GM12891 (cell line): Measurements from ENCODE around the gene MYL3.

Experiments
- DNase-seq: peaks from one replicate; pipeline ENCODE4 v3.0.0; 2011; ENCODE audit warnings: low spot score; ENCODE audit not compliant: insufficient read length
- FAIRE-seq: peaks from 2 replicates; lab custom pipeline; 2011; peaks lifted over from hg19 to GRCh38; lab: Jason Lieb, UNC
- PAX5 ChIP-seq: IDR thresholded peaks from 2 replicates; pipeline ENCODE4 v1.6.1; 2011; ENCODE audit warnings: low read length, moderate library complexity, mild to moderate bottlenecking; ENCODE audit not compliant: insufficient read depth, severe bottlenecking
- POLR2A ChIP-seq: IDR thresholded peaks from 2 replicates; pipeline ENCODE4 v1.6.1; 2011; ENCODE audit warnings: low read depth, low read length, control low read depth
- POLR2AphosphoS5 ChIP-seq: IDR thresholded peaks from 2 replicates; pipeline ENCODE4 v1.6.1; 2011; ENCODE audit warnings: low read depth, low read length, control low read depth
- POU2F2 ChIP-seq: IDR thresholded peaks from 2 replicates; pipeline ENCODE4 v1.6.1; 2011; ENCODE audit warnings: low read depth, mild to moderate bottlenecking, control low read depth, low read length, moderate library complexity
- SPI1 ChIP-seq: IDR thresholded peaks from 2 replicates; pipeline ENCODE4 v1.6.1; 2011; ENCODE audit warnings: low read depth, low read length, control low read depth
- TAF1 ChIP-seq: IDR thresholded peaks from 2 replicates; pipeline ENCODE4 v1.6.1; 2011; ENCODE audit warnings: low read depth, low read length, control low read depth

MYL3 gene

DNA sequence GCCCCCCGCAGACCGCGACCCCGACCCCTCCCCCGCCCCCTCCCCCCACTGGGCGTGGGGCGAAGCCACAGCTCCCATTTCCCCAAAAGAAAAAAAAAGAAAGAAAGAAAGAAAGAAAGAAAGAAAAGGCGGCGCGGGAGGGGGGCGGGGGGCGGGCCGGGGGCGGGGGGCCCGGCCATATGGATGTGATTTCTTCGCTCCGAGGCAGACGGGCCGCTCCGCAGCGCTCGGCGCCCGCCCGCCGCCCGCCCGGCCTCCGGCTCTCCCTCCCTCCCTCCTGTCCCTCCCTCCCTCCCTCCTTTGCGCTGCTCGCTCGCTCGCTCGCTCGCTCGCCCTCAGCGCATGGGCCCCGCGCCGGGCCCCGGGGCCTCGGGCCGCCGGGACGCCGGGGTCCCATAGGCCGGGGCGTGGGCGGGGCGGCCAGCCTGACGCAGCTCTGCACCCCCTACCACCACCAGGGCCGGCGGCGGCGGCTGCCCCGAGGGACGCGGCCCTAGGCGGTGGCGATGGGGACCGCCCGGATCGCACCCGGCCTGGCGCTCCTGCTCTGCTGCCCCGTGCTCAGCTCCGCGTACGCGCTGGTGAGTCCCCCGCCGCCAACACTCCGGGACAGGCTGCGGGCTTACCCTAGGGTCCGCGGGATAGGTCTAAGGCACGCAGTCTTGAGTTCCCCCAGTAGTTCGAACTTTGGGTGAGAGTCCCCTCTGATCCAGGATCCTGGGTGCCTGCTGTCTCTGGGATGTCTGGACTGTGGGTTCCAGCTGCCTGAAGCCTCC is 20.0 kb upstream of the MYL3 start:
- peak; percentile 63 for DNase-seq

DNA sequence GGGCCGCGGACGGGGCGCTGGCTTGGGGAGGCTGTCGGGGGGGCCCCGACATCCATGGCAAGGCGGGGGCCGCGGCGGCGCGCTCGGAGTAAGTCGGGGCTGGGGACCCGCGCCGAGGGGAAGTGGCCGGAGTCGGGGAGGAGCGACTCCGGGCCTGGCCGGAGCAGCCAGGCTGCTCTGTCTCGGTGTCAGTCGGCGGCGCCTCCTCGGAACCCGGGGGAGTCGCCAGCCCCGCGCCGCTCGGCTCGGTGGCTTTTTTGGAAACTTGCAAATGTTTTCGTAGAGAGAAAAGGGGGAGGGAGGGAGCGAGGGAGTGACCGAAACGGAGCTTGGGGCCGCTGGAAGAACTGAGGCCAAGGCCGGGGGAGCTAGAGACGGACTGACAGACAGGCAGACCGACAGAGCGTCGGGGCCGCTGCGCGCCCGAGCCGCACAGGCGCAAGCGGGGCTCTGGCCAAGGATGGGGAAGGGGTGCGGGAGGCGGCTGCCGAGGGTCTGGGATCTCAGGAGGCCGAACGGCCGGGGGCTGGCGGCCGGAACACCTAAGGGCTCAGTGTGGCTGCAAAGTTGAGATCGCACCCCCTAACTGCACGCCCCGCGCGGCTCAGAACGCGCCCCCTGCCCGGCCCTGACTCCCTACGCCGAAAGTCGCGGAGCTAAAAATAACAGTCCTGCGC is 19.3 kb upstream of the MYL3 start:
- FAIRE-seq (peak; percentile 40), DNase-seq (peak; percentile 56)
- no peak for TF ChIP-seq POLR2A
- no peak for TF ChIP-seq SPI1
- no peak for TF ChIP-seq TAF1
- no peak for TF ChIP-seq POLR2AphosphoS5
- TF ChIP-seq POU2F2: no peak
- TF ChIP-seq PAX5: no peak

More for the DNA sequence above, 20.0 kb upstream of the MYL3 start:
- FAIRE-seq: no peak
- TF ChIP-seq TAF1 (no peak), POLR2A (no peak), POLR2AphosphoS5 (no peak), SPI1 (no peak), POU2F2 (no peak), PAX5 (no peak)

DNA sequence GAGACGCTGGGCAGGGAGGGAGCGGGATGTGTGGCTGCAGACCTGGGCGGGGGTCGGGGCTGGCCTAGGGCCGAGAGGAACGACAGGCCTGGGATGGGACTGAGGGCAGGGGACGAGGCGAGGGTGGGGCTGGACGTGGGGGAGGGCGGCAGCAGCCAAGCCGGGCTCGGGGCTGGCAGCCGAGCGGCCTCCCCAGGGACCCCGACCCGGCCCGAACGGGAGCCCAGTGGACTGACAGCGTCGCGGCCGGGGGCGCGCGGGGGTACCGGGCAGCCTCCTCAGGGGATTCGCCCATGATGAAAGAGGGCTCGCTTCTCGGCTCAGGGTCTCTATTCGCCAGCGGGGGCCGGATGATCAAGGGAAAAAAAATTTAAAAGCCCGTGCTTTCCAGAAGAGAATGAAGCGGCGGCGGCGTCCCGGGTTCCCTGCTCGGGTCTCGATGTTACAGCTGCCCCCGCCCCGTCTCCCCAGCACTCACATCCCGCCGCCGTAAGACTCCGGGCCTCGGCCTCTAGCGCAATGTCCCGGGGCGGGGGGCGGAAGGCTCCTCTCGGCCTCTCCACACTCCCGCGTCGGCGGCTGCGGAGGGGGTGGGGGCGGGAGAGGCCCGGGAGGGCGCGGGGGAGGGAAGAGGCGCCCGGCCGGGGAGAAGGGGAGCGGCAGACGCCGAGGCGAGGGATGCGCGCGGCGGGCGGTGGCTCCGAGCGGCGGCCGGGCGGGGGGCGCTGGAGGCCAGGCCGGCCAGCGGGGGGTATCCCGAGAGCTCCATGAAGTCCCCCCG is 18.5 kb upstream of the MYL3 start:
- FAIRE-seq (no peak), DNase-seq (no peak)
- TF ChIP-seq TAF1 (no peak), POLR2AphosphoS5 (no peak), POU2F2 (no peak), PAX5 (no peak), POLR2A (no peak), SPI1 (no peak)

DNA sequence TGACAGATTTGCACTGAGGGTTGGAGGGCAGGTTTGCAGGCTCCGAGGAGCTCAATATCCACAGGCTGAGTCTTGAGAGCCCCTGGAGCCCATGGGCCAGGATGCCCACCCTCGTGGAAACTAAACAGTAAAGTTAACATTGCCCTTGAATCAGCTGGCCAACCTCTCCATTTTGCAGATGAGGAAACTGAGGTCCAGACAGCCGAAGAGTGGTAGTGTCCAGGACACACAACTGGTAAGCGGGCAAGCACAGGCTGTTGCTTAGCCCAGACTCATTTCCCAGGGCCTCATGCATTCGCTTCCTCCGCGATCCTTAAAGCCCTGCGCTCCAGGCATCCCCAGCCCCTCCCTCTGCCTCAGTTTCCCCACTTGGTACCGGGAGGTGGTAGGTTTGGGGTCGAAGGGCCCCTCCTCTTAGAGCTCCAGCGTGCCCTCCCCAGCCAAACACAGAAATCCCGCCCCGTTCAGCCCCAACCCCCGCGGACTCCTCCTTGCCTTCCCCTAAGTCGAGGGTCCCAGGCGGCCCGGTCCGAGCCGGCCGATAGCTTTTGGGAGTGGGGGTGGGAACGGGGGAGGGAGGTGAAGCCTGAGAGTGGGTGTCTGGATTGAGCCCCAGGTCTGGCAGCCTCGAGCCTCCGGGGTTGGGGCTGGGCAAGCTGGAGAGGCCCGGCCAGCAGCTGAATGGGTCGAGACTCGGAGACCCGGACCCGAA is 17.8 kb upstream of the MYL3 start:
- DNase-seq (no peak), FAIRE-seq (no peak)
- TF ChIP-seq POLR2A (no peak), SPI1 (no peak), POLR2AphosphoS5 (no peak), TAF1 (no peak), PAX5 (no peak), POU2F2 (no peak)

DNA sequence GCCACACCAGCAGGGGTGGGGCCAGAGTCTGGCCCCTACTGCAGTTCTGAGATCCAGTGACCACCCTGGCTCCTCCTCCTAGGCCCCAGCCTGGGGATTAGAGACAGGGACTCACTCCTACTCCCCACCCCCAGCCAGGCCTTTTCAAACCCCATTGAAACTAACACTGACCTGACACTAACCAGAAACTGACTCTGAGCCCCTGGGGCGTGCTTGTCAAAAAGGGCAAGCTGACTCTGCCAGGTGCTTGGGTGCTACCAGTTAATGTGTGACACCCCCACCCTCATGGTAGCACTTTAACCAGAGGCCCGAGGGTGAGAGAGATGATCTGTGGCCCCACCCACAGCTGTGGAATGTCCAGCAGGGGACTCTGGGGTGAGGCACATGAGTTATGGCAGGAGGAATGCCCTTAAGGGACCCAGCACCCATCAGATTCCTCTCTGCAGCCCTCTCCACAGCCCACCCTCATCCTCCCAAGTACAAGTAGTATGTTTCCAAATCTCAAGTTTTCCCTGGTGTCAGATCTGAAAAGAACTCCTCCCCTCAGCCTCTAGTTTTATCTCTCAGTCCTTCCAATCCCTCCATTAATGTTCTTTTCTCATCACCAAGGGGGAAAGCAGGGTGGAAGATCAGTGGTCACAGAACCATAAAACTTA is 15.7 kb upstream of the MYL3 start:
- FAIRE-seq (no peak), DNase-seq (no peak)
- TF ChIP-seq SPI1 (no peak), POLR2A (no peak), POU2F2 (no peak), POLR2AphosphoS5 (no peak), PAX5 (no peak)

DNA sequence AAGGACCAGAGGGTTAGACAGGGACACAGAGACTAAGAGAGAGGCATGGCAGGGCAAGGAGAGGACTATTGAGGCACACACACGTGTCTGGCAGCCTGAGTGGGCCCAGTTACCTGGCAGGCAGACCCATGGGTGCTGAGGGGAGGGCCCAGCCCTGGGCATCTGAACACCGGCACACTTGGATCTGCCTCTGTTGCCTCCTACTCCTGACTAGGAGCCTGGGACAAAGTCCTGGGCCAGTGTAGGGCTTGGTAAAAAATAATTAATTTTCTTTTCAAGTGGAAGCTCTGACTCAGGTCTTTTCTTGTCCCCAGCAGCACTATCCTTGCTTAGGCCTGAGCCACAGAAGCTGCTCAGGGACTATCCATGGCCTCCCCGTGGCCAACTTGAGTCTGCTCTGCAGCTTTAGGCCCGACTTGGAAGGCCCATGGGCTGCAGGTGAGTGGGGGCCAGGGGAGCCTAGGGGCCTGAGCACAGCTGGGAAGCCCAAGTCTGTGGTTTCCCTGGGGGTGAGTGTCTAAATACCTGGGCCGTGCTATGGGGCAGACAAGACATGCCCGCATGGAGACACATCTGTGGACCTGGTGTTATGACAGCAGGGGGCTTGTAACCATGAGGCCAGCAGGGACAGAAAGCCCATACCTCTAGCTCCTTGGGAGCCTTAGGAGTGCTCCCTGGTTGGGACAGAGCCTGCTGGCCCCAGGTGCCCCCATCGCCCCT is 14.3 kb upstream of the MYL3 start, which contains the start of gene PTH1R:
TSS of gene PTH1R (plus strand) at position 316 of the 720 bp plus-strand sequence. CDS start 5,839 bp downstream, outside the sequence.
- DNase-seq (no peak), FAIRE-seq (no peak)
- TF ChIP-seq PAX5: no peak

DNA sequence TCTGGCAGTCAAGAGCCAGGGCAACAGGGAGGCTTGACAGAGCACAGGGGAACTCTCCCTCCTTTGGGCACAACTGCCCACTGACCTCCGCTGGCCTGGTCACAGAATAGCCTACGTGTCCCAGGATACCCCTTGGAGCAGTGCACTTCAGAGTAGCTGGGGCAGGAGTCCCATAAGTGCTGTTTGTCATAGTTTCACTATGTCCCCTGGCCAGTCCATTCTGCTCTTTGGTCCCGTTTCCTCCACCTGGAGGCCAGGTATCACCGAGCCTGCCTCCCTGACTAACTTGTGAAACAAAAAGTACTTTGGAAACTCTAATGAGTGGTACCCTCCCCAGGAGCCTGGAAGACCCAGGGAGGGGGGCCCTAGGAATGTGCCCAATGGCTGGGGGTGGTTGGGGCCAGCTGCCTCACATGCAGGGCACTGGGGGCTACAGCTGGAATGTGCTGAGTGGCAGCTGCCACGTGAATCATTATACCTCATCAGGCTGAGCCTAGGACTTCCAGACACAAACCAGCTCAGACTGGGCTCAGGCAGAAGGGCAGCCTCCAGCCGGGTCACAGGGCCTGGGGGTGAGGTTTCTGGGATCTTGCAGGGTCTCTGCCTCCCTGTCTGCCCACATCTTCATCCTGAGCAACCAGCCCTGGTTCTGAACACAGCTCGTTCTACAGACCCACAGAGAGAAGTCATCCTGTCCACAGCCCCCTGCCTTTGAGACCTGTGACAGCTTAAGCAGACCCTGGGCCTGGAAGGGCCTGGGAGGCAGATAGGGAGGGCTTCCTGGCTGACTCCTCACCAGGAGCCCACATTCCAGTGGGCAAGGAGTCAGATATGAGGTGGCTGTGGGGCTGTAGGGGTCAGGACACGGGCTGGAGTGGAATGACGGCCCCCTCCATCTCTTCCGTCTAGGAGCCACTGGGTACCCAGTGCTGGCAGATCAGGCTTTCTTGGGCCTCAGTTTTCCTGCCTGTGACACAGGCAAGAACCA is 13.4 kb upstream of the MYL3 start:
- no peak for FAIRE-seq

More for the DNA sequence above, 13.4 kb upstream of the MYL3 start:
- no peak for DNase-seq
- TF ChIP-seq TAF1 (no peak), POLR2A (no peak), SPI1 (no peak), POLR2AphosphoS5 (no peak), POU2F2 (no peak), PAX5 (no peak)
